Measurements from ENCODE around the gene GALNT2.

GRCh38 chr1:230179249-230179648, 112.2 kb downstream of the GALNT2 start:
- TF ChIP-seq ATF1 (CRISPR knock-in tag; IDR thresholded peaks at IDR 0.05) = no peak
- no peak for TF ChIP-seq ZKSCAN8 (CRISPR knock-in tag; IDR thresholded peaks at IDR 0.05; ENCODE audit: borderline replicate concordance)
- no peak for TF ChIP-seq NPAS2 (CRISPR knock-in tag; IDR thresholded peaks at IDR 0.05; ENCODE audit: borderline replicate concordance)
- TF ChIP-seq THAP8 (CRISPR knock-in tag; IDR thresholded peaks at IDR 0.05; ENCODE audit: borderline replicate concordance) = no peak
- no peak for TF ChIP-seq CTCF (CRISPR knock-in tag; IDR thresholded peaks at IDR 0.05)
- TF ChIP-seq RFX5 (IDR thresholded peaks at IDR 0.05; ENCODE audit: low read depth, low read length) = no peak
- no peak for TF ChIP-seq POLR2A (IDR thresholded peaks at IDR 0.05; ENCODE audit: insufficient read depth in 1 of 2, low read depth in 2 of 2, low read length in 2 of 2)
- no peak for TF ChIP-seq ZNF75D (CRISPR knock-in tag; IDR thresholded peaks at IDR 0.05; ENCODE audit: borderline replicate concordance)

Measured in HepG2 (cell line).